Measurements from ENCODE around the gene EIF4EBP2.

Gene EIF4EBP2

GRCh38 chr10:70432101-70432500, 28.2 kb downstream of the EIF4EBP2 start:
- DNase-seq (ENCODE audit: low read depth in 2 of 3, low spot score in 1 of 3) = no peak

GRCh38 chr10:70432561-70433263, 28.8 kb downstream of the EIF4EBP2 start:
- DNase-seq (ENCODE audit: low read depth in 2 of 3, low spot score in 1 of 3) = no peak

GRCh38 chr10:70433581-70434280, 29.8 kb downstream of the EIF4EBP2 start:
- no peak for DNase-seq (ENCODE audit: low read depth in 2 of 3, low spot score in 1 of 3)

- no peak for DNase-seq (ENCODE audit: low read depth in 2 of 3, low spot score in 1 of 3)
Observed at GRCh38 chr10:70435241-70436085, 31.5 kb downstream of the EIF4EBP2 start.

- no peak for DNase-seq (ENCODE audit: low read depth in 2 of 3, low spot score in 1 of 3)
Observed at GRCh38 chr10:70437721-70438120, 33.8 kb downstream of the EIF4EBP2 start.

GRCh38 chr10:70440296-70441160, 36.6 kb downstream of the EIF4EBP2 start:
- DNase-seq (ENCODE audit: low read depth in 2 of 3, low spot score in 1 of 3) = no peak

- DNase-seq (ENCODE audit: low read depth in 2 of 3, low spot score in 1 of 3) = no peak
Observed at GRCh38 chr10:70441161-70441894, 37.4 kb downstream of the EIF4EBP2 start, which contains the start of gene NODAL. TSS of gene NODAL (minus strand) at chr10:70441681. CDS start at chr10:70441667, 14 bp downstream.

- DNase-seq (ENCODE audit: low read depth in 2 of 3, low spot score in 1 of 3) = no peak
Observed at GRCh38 chr10:70441895-70442309, 38.0 kb downstream of the EIF4EBP2 start.

GRCh38 chr10:70442332-70442988, 38.5 kb downstream of the EIF4EBP2 start:
- no peak for DNase-seq (ENCODE audit: low read depth in 2 of 3, low spot score in 1 of 3)

GRCh38 chr10:70444744-70445143, 40.8 kb downstream of the EIF4EBP2 start:
- DNase-seq (ENCODE audit: low read depth in 2 of 3, low spot score in 1 of 3) = no peak

- no peak for DNase-seq (ENCODE audit: low read depth in 2 of 3, low spot score in 1 of 3)
Observed at GRCh38 chr10:70445718-70446657, 42.0 kb downstream of the EIF4EBP2 start.

GRCh38 chr10:70448236-70448635, 44.3 kb downstream of the EIF4EBP2 start:
- no peak for DNase-seq (ENCODE audit: low read depth in 2 of 3, low spot score in 1 of 3)

- DNase-seq (ENCODE audit: low read depth in 2 of 3, low spot score in 1 of 3) = no peak
Observed at GRCh38 chr10:70455213-70455630, 51.3 kb downstream of the EIF4EBP2 start.

GRCh38 chr10:70456164-70456563, 52.2 kb downstream of the EIF4EBP2 start:
- DNase-seq (ENCODE audit: low read depth in 2 of 3, low spot score in 1 of 3) = no peak

- DNase-seq (ENCODE audit: low read depth in 2 of 3, low spot score in 1 of 3) = no peak
Observed at GRCh38 chr10:70457759-70458305, 53.9 kb downstream of the EIF4EBP2 start.

- peak in 1 of 3 donors; percentile 38 for DNase-seq (ENCODE audit: low read depth in 2 of 3, low spot score in 1 of 3)
Observed at GRCh38 chr10:70458329-70459060, 54.5 kb downstream of the EIF4EBP2 start.

GRCh38 chr10:70459061-70459773, 55.3 kb downstream of the EIF4EBP2 start:
- no peak for DNase-seq (ENCODE audit: low read depth in 2 of 3, low spot score in 1 of 3)

All from stimulated activated CD4-positive, alpha-beta T cell treated with anti-CD3 and anti-CD28 coated beads, Interleukin-12 subunit alpha, Interleukin-12 subunit beta, amount 100 ng/mL, for 48 hours (primary cell).